H1 (cell line): ENCODE results near the gene TRIM14. TPM values are rescaled to one million over a fixed set of nuclear protein-coding genes. Genes with fewer than 3 reads are reported as not detected.

ENCODE experiments used
- CTCF ChIA-PET: fragments of 300-600 bp; sonication (Branson Sonifier 250); formaldehyde crosslinking; loops from one replicate; lab custom pipeline; 2021; ENCODE audit not compliant: partially characterized antibody; lab: Charles Lee
- POLR2A ChIA-PET: fragments of 300-600 bp; sonication (Branson Sonifier 250); formaldehyde crosslinking; loops from one replicate; lab custom pipeline; 2021; ENCODE audit warnings: inconsistent platforms; ENCODE audit not compliant: partially characterized antibody; lab: Charles Lee
- DNase-seq, 2 experiments: peaks; one replicate each; pipeline versions ENCODE4 v3.0.0 to v3.0.0-alpha.2; 2010 to 2022; ENCODE audit warnings: low spot score in 2 of 2, low read depth in 1 of 2, mixed read lengths in 1 of 2
- FAIRE-seq: peaks from 2 replicates; lab custom pipeline; 2011; peaks lifted over from hg19 to GRCh38; lab: Jason Lieb, UNC
- H2AFZ ChIP-seq: 2 replicates; pipeline ENCODE4 v1.8.1; 2012; ENCODE audit warnings: low read length, inconsistent platforms
- H2AK5ac ChIP-seq: 2 replicates; pipeline ENCODE4 v1.6.1; 2013; ENCODE audit warnings: low read depth, low read length
- H2BK120ac ChIP-seq: replicated peaks from 2 replicates; pipeline ENCODE3; 2013; ENCODE audit warnings: low read depth, low read length, inconsistent platforms
- H2BK12ac ChIP-seq: 2 replicates; pipeline ENCODE4 v1.6.1; 2013; ENCODE audit warnings: low read depth, low read length
- H2BK15ac ChIP-seq: 2 replicates; pipeline ENCODE4 v1.6.1; 2013; ENCODE audit warnings: low read length
- H2BK20ac ChIP-seq: 2 replicates; pipeline ENCODE4 v1.6.1; 2013; ENCODE audit warnings: low read length
- H2BK5ac ChIP-seq: 2 replicates; pipeline ENCODE4 v1.6.1; 2013; ENCODE audit warnings: low read depth, low read length
- H3K14ac ChIP-seq: 2 replicates; pipeline ENCODE4 v1.6.1; 2013; ENCODE audit warnings: inconsistent platforms; ENCODE audit not compliant: insufficient read length
- H3K18ac ChIP-seq: 2 replicates; pipeline ENCODE4 v1.6.1; 2013; ENCODE audit warnings: low read length; ENCODE audit errors: extremely low read depth
- H3K23ac ChIP-seq: 2 replicates; pipeline ENCODE4 v1.6.1; 2013; ENCODE audit warnings: inconsistent platforms; ENCODE audit not compliant: insufficient read length
- H3K23me2 ChIP-seq: 2 replicates; pipeline ENCODE4 v1.6.1; 2013; ENCODE audit warnings: low read depth, low read length
- H3K27ac ChIP-seq: 2 replicates; pipeline ENCODE4 v1.6.1; 2011; ENCODE audit warnings: low read depth, low read length, inconsistent platforms
- H3K27me3 ChIP-seq, 4 experiments: replicated peaks in 1 of 4; 1 replicate in 1 of 4; 2 replicates in 3 of 4; pipeline versions ENCODE4 v1.6.1 to v1.8.1; 2011 to 2013; ENCODE audit warnings: low read length in 3 of 4, mild to moderate bottlenecking in 3 of 4, inconsistent platforms in 2 of 4, mixed read lengths in 2 of 4, moderate library complexity in 1 of 4; ENCODE audit not compliant: control insufficient read depth in 3 of 4, insufficient read depth in 3 of 4; ENCODE audit errors: extremely low read depth in 1 of 4
- H3K36me3 ChIP-seq, 4 experiments: 2 replicates each; pipeline versions ENCODE4 v1.6.1 to v1.8.1; 2011 to 2013; ENCODE audit warnings: mild to moderate bottlenecking in 4 of 4, low read length in 3 of 4, moderate library complexity in 2 of 4, control low read depth in 1 of 4, inconsistent platforms in 1 of 4; ENCODE audit not compliant: insufficient read depth in 4 of 4, control insufficient read depth in 2 of 4
- H3K4ac ChIP-seq: replicated peaks from 2 replicates; pipeline ENCODE3; 2013; ENCODE audit warnings: low read length, low read depth, mixed read lengths, inconsistent platforms; ENCODE audit not compliant: insufficient read length
- H3K4me1 ChIP-seq, 4 experiments: replicated peaks in 1 of 4; 1 replicate in 1 of 4; 2 replicates in 3 of 4; pipeline versions ENCODE4 v1.6.1 to v1.8.1; 2011 to 2013; ENCODE audit warnings: low read length in 3 of 4, inconsistent platforms in 2 of 4, mixed read lengths in 1 of 4; ENCODE audit not compliant: insufficient read depth in 4 of 4, control insufficient read depth in 3 of 4
- H3K4me2 ChIP-seq, 2 experiments: 2 replicates each; pipeline versions ENCODE4 v1.6.1 to v1.8.1; 2011 to 2013; ENCODE audit warnings: low read depth in 2 of 2, low read length in 2 of 2, control low read depth in 1 of 2, inconsistent platforms in 1 of 2, mild to moderate bottlenecking in 1 of 2; ENCODE audit not compliant: insufficient read depth in 1 of 2
- H3K4me3 ChIP-seq, 4 experiments: fragments of 200-600, 300-600 bp in 1 of 4; sonication (generic), shearing (Covaris generic), sonication (Bioruptor Twin) in 1 of 4; 2 replicates each; pipeline versions ENCODE4 v1.5.1 to v1.8.1; 2011 to 2016; ENCODE audit warnings: low read length in 4 of 4, low read depth in 3 of 4, control low read depth in 2 of 4, inconsistent platforms in 2 of 4, mild to moderate bottlenecking in 2 of 4, mixed read lengths in 1 of 4, moderate library complexity in 1 of 4; ENCODE audit not compliant: insufficient read depth in 2 of 4; ENCODE audit errors: extremely low read depth in 1 of 4
- H3K56ac ChIP-seq: replicated peaks from 2 replicates; pipeline ENCODE3; 2013; ENCODE audit warnings: low read depth, mild to moderate bottlenecking, mixed read lengths, low read length, inconsistent platforms; ENCODE audit not compliant: insufficient read length
- H3K79me1 ChIP-seq: 2 replicates; pipeline ENCODE4 v1.6.1; 2013; ENCODE audit warnings: low read depth, low read length, control low read depth
- H3K79me2 ChIP-seq, 2 experiments: 2 replicates each; pipeline versions ENCODE4 v1.6.1 to v1.8.1; 2012 to 2013; ENCODE audit warnings: low read length in 2 of 2, mild to moderate bottlenecking in 2 of 2, inconsistent platforms in 1 of 2; ENCODE audit not compliant: insufficient read depth in 2 of 2, control insufficient read depth in 1 of 2
- H3K9ac ChIP-seq, 4 experiments: replicated peaks in 1 of 4; 1 replicate in 1 of 4; 2 replicates in 3 of 4; pipeline versions ENCODE4 v1.6.1 to v1.8.1; 2011 to 2013; ENCODE audit warnings: low read depth in 3 of 4, low read length in 3 of 4, control low read depth in 2 of 4, mild to moderate bottlenecking in 2 of 4, moderate library complexity in 2 of 4, inconsistent platforms in 1 of 4; ENCODE audit errors: extremely low read depth in 1 of 4
- H3K9me3 ChIP-seq, 2 experiments: 2 replicates each; pipeline versions ENCODE4 v1.6.1 to v1.8.1; 2012 to 2013; ENCODE audit warnings: mild to moderate bottlenecking in 2 of 2, moderate library complexity in 2 of 2, control low read depth in 1 of 2, inconsistent platforms in 1 of 2, low read depth in 1 of 2, low read length in 1 of 2, mixed read lengths in 1 of 2; ENCODE audit not compliant: insufficient read depth in 2 of 2
- H4K20me1 ChIP-seq, 2 experiments: replicated peaks in 1 of 2; 2 replicates each; pipeline versions ENCODE3 to v1.8.1; 2011 to 2013; ENCODE audit warnings: inconsistent platforms in 2 of 2, low read length in 2 of 2, mild to moderate bottlenecking in 1 of 2; ENCODE audit not compliant: insufficient read depth in 2 of 2, control insufficient read depth in 1 of 2
- H4K5ac ChIP-seq: 2 replicates; pipeline ENCODE4 v1.6.1; 2013; ENCODE audit warnings: low read length, low read depth, mixed read lengths, inconsistent platforms; ENCODE audit not compliant: insufficient read length
- H4K8ac ChIP-seq: 2 replicates; pipeline ENCODE4 v1.8.0; 2013; ENCODE audit warnings: mild to moderate bottlenecking, moderate library complexity, low read length, inconsistent platforms; ENCODE audit not compliant: insufficient read depth; ENCODE audit errors: extremely low read depth
- H4K91ac ChIP-seq: replicated peaks from 2 replicates; pipeline ENCODE3; 2013; ENCODE audit warnings: low read length, mixed read lengths, inconsistent platforms; ENCODE audit not compliant: insufficient read length
- ATF2 ChIP-seq: IDR thresholded peaks from 2 replicates; pipeline ENCODE4 v1.6.1; 2012; ENCODE audit warnings: low read length, inconsistent platforms
- BRCA1 ChIP-seq: IDR thresholded peaks from 2 replicates; pipeline ENCODE4 v1.6.1; 2012; ENCODE audit warnings: low read depth, low read length, improper control_type of control experiment
- HDAC2 ChIP-seq, 2 experiments: fragments of 300-600 bp in 1 of 2; sonication (generic) in 1 of 2; IDR thresholded peaks; 2 replicates each; pipeline ENCODE4 v1.6.1; 2011 to 2012; ENCODE audit warnings: low read depth in 2 of 2, low read length in 2 of 2, mild to moderate bottlenecking in 2 of 2, moderate library complexity in 2 of 2, borderline replicate concordance in 1 of 2, inconsistent platforms in 1 of 2
- HDAC6 ChIP-seq: IDR thresholded peaks from one replicate; pipeline ENCODE4 v1.7.1; 2012; ENCODE audit warnings: low read depth, mild to moderate bottlenecking, inconsistent platforms, low read length, moderate library complexity
- MAFK ChIP-seq: IDR thresholded peaks from 2 replicates; pipeline ENCODE4 v1.6.1; 2012; ENCODE audit warnings: low read depth, mild to moderate bottlenecking, improper control_type of control experiment, low read length
- POU5F1 ChIP-seq: IDR thresholded peaks from 2 replicates; pipeline ENCODE4 v1.6.1; 2011; ENCODE audit warnings: low read depth, mild to moderate bottlenecking, low read length, moderate library complexity
- SP1 ChIP-seq: IDR thresholded peaks from 2 replicates; pipeline ENCODE4 v1.6.1; 2011; ENCODE audit warnings: low read depth, low read length
- WGBS, 2 experiments: shearing (Covaris generic) in 1 of 2; methylation state at CpG; one replicate each; pipeline versions ENCODE4 v1.1.6 to v1.1.7; 2013 to 2015; ENCODE audit warnings: low lambda C conversion rate in 2 of 2, mixed read lengths in 2 of 2, inconsistent platforms in 1 of 2, low coverage in 1 of 2, missing lambda C conversion rate in 1 of 2; ENCODE audit not compliant: insufficient replicate concordance in 2 of 2, insufficient coverage in 1 of 2, insufficient read length in 1 of 2; ENCODE audit errors: extremely low coverage in 1 of 2, missing lambda C conversion rate in 1 of 2; 5-methylcytosine and 5-hydroxymethylcytosine counted together
- polyA plus RNA-seq, 7 experiments: library from polyadenylated mRNA; depleted of rRNA in 3 of 7; stranded (reverse) in 5 of 7; unstranded in 2 of 7; fragments of >200 nt in 5 of 7; fragments of 200-250 nt in 2 of 7; gene quantifications; 1 replicate in 5 of 7; 2 replicates in 1 of 7; 4 replicates in 1 of 7; pipeline versions ENCODE4 v1.2.1 to v1.2.3, GENCODE V29; 2011 to 2013; ENCODE audit warnings: missing spikeins in 2 of 7, mixed read lengths in 2 of 7
- total RNA-seq: library from RNA; stranded (reverse); fragmentation: NEBNext Ultra II Directional; extraction: Animal tissue kit (Norgen Biotek cat#: 25700); gene quantifications from 2 replicates; pipeline ENCODE4 v1.2.1, GENCODE V29; 2021

Gene TRIM14
- total and polyA plus RNA-seq, 2 of the 8 experiments (the other 6 are each of a cell fraction or from before 2014, with no cell fraction given), result 9.2 to 19.4 TPM

- DNase-seq (no peak), FAIRE-seq (no peak)
- no peak overlapping the region for H2AFZ ChIP-seq
- H2AK5ac ChIP-seq, result no peak overlapping the region
- no peaks in the 10 kb centered on the region for H3K23me2 ChIP-seq
- no peaks in the 10 kb centered on the region; the same call in 1 of the 2 replicates for H3K79me1 ChIP-seq
- POLR2A ChIA-PET, result no interaction called here
- H2BK20ac ChIP-seq, result no peak overlapping the region
- H3K79me2 ChIP-seq, result no peaks in the 10 kb centered on the region
- CTCF ChIA-PET, result no interaction called here
- no peak overlapping the region for H3K4me2 ChIP-seq
- H4K5ac ChIP-seq, result no peak overlapping the region
- no peaks in the 10 kb centered on the region for H3K9me3 ChIP-seq
- H4K20me1 ChIP-seq, result peaks cover 0 to 1% of the 10 kb centered on the region in 2 experiments
- no peak overlapping the region for H2BK5ac ChIP-seq
- WGBS, 2 experiments, result 86% methylated on average over 3 of the region's 3 CpGs; no CpG with 5 or more reads in 1 of the 2 experiments
- H2BK15ac ChIP-seq, result no peak overlapping the region
- H2BK12ac ChIP-seq, result no peak overlapping the region
- no peak overlapping the region for H3K4ac ChIP-seq
- no peak overlapping the region for H4K91ac ChIP-seq
- H3K27me3 ChIP-seq, result no peaks in the 10 kb centered on the region
- H3K23ac ChIP-seq, result no peak overlapping the region
- H3K14ac ChIP-seq, result no peak overlapping the region
- TF ChIP-seq HDAC6, result no peak
- no peak for TF ChIP-seq SP1
- no peak for TF ChIP-seq MAFK
- TF ChIP-seq ATF2, result no peak
- TF ChIP-seq BRCA1, result no peak
- TF ChIP-seq POU5F1, result no peak
- TF ChIP-seq HDAC2 (IDR thresholded peaks at IDR 0.05; ENCODE audit: borderline replicate concordance in 1 of 2, low read depth in 2 of 2, low read length in 2 of 2), result no peak
- H3K18ac ChIP-seq, result no peak overlapping the region
- H3K9ac ChIP-seq, result no peak overlapping the region
- no peak overlapping the region for H2BK120ac ChIP-seq
- no peak overlapping the region for H3K27ac ChIP-seq
- no peak overlapping the region for H4K8ac ChIP-seq
- no peak overlapping the region for H3K4me3 ChIP-seq
- H3K36me3 ChIP-seq, result no peaks in the 10 kb centered on the region
- peaks cover 0 to 3% (median 0%) of the 10 kb centered on the region in 4 experiments; a peak in 2 of 7 replicates for H3K4me1 ChIP-seq
- H3K56ac ChIP-seq, result no peak overlapping the region
Observed at GRCh38 chr9:98150721-98151120, 31.7 kb upstream of the TRIM14 start.
